ENCODE results near the gene BDH1. TPM values are rescaled to one million over a fixed set of nuclear protein-coding genes. Genes with fewer than 3 reads are reported as not detected.
"Not testable (repeated sequence)": the region's sequence is repeated elsewhere in the genome, so short reads cannot be mapped to it uniquely, and the experiment has no call there.

Gene BDH1
- polyA plus RNA-seq, 3 donors, result 35.6 to 50.6 (median 42.2) TPM

DNA sequence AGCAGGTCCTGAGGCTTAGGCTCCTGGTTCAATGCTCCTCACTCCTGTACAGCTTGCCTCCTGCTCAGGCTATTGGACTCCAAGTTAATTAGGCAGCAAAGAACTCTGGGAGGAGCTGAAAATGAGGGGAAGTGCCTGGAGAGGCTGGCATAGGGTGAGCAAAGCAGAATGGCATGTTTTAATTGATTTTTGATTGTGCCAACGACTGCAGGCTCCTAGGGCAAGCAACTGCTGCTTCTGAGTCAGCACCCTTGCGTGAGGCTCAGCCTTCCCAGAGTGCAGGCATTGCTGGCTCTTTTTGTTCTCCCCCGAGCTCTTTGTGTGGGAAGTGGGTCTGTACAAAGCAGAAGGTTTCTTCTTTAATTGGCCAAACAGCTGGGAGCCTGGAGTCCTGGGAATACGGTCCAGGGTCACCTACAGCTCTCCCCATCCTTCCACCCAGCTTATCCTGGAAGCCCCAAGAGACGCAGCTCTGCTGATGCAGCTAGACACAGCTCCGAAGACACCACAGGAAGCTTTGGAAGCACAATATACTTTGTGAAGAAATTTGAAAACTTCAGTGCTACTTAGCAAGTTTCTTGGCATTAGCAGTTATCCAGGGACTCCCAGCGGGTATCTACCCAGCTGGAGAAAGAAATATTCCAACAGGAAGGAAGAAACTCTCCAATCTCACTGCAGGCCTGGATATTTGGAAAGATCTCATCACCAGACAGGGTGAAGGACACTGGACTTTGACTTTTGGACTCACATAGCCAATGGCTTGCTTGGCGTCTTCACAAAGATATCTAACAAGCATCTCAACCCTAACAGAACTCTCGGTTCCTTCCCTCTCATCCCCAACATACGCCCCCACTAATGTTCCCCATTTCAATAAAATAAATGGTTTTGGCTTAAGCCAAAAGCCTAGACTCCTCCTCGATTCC is 76.8 kb downstream of the BDH1 start:
- DNase-seq (ENCODE audit: extremely low read depth in 1 of 11, low read depth in 9 of 11, low spot score in 4 of 11), result no peak

DNA sequence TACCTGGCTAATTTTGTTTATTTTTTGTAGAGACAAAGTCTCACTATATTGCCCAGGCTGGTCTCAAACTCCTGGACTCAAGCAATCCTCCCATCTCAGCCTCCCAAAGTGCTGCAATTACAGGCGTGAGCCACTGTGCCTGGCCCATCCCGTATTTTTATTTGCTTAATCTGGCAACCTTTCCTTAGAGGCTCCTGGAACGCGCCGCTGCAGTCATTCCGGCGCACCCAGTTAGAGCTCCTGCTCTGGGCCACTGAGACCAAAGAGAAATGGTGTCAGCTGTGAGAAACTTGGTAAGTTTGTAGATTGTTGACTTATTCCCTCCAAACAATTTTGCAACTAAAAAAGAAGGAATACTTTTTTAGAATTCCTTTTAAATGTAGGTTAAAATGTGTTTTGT is 78.0 kb downstream of the BDH1 start:
- not testable (repeated sequence) for DNase-seq (ENCODE audit: extremely low read depth in 1 of 11, low read depth in 9 of 11, low spot score in 4 of 11)

DNA sequence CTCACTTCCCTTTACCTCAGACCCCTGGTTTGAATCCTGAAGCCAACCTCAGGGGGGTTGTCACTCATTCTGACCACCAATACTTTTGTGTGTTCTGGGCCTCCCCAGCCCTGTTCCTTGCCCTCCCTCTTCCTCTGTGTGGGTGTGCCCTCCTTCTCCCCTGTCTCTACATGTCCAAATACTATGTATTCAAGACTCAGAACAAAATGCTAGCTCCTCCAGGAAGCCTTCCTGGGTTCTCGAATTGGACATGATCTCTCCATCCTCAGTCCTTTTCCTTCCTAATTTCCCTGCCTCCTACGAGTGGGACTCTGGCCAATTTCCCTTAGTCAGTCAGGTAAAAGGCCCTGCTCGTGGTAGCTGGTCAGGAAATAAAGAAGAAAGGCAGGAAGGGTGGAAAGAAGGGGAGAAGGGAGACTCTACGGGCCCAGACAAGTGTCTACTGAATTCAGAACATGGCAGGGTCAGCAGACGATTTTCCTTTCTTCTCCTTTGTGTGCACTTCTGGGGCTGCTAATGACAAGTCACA is 79.7 kb downstream of the BDH1 start:
- DNase-seq (ENCODE audit: extremely low read depth in 1 of 11, low read depth in 9 of 11, low spot score in 4 of 11), result no peak

- DNase-seq (ENCODE audit: extremely low read depth in 1 of 11, low read depth in 9 of 11, low spot score in 4 of 11), result no peak
These were observed 80.3 kb downstream of the BDH1 start for GRCh38 chr3:197475514-197475913.

GRCh38 chr3:197472151-197472550 is 83.6 kb downstream of the BDH1 start:
- no peak for DNase-seq (ENCODE audit: extremely low read depth in 1 of 11, low read depth in 9 of 11, low spot score in 4 of 11)

GRCh38 chr3:197471221-197472010 is 84.4 kb downstream of the BDH1 start:
- no peak for DNase-seq (ENCODE audit: extremely low read depth in 1 of 11, low read depth in 9 of 11, low spot score in 4 of 11)

DNA sequence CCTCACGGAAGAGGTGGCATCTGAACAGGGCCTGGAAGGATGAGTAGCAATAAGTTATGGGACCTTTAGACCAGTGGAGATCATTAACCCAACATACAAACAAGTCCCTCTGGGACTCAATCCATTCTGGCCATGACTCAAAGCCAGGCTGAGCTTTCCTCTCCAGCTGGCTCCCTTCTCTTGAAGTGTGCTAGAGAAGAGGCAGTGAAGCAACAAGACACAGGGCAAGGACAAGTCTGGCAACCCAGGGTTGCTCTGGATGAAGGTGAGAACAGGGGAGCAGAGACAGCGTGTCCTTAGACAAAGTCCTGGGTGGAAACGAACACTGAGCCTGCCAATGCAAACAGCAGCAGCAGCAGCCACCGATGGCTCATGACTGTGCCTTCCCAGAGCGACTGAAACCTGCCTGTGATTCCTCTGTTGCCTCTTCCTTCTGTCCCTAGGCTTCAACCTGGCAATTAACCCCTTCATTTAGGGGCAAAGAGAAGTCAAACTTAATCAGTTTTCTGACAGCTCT is 86.8 kb downstream of the BDH1 start:
- no peak for DNase-seq (ENCODE audit: extremely low read depth in 1 of 11, low read depth in 9 of 11, low spot score in 4 of 11)

- no peak for DNase-seq (ENCODE audit: extremely low read depth in 1 of 11, low read depth in 9 of 11, low spot score in 4 of 11)
These were observed 87.6 kb downstream of the BDH1 start for GRCh38 chr3:197468167-197468566.

GRCh38 chr3:197466586-197467399 is 89.0 kb downstream of the BDH1 start:
- DNase-seq (ENCODE audit: extremely low read depth in 1 of 11, low read depth in 9 of 11, low spot score in 4 of 11), result no peak

- no peak for DNase-seq (ENCODE audit: extremely low read depth in 1 of 11, low read depth in 9 of 11, low spot score in 4 of 11)
These were observed 89.7 kb downstream of the BDH1 start for GRCh38 chr3:197465996-197466549.

GRCh38 chr3:197465197-197465995 is 90.4 kb downstream of the BDH1 start:
- DNase-seq (ENCODE audit: extremely low read depth in 1 of 11, low read depth in 9 of 11, low spot score in 4 of 11), result no peak

- DNase-seq (ENCODE audit: extremely low read depth in 1 of 11, low read depth in 9 of 11, low spot score in 4 of 11), result no peak
These were observed 91.0 kb downstream of the BDH1 start for GRCh38 chr3:197464794-197465193.

- DNase-seq (ENCODE audit: extremely low read depth in 1 of 11, low read depth in 9 of 11, low spot score in 4 of 11), result no peak
These were observed 92.5 kb downstream of the BDH1 start for GRCh38 chr3:197463279-197463678.

- DNase-seq (ENCODE audit: extremely low read depth in 1 of 11, low read depth in 9 of 11, low spot score in 4 of 11), result no peak
These were observed 93.0 kb downstream of the BDH1 start for GRCh38 chr3:197462808-197463207.

DNA sequence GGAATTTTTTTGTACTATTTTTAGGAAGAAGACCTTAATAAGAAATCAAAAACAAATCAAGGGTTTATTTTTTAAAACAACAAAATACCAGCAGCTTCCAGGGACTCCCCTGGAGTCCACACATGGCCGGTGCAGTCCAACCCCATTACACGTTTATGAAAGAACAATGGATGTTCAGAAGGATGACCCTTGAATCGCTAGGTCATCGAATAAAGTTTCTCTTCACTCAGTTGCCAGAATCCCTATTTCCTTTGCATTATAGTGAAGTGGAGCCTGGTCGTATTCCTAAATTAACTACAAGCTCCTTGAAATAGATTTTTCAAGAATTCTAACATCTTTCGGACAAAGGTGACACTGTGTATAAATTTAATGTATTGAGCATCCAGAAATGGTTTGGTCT is 95.1 kb downstream of the BDH1 start:
- no peak for DNase-seq (ENCODE audit: extremely low read depth in 1 of 11, low read depth in 9 of 11, low spot score in 4 of 11)

DNA sequence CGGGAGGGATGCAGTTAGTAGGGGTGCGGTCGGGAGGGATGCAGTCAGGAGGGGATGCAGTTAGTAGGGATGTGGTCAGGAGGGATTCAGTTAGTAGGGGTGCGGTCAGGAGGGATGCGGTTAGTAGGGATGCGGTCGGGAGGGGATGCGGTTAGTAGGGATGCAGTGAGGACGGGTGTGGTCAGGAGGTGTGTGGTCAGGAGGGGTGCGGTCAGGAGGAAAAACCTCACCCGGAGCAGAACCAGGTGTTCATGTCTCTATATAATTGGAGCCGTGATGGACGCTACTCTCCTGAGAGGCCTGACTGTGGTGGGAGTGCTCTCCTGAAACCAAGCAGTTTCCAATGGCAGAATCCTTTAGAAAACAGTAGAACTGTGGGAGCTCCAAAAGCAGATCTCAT is 95.8 kb downstream of the BDH1 start:
- DNase-seq (ENCODE audit: extremely low read depth in 1 of 11, low read depth in 9 of 11, low spot score in 4 of 11), result no peak
